SK-N-SH (cell line): ENCODE measurements around the gene BBIP1.

ENCODE experiments used
- EZH2phosphoT487 ChIP-seq: fragments of 200-600 bp; sonication (generic); IDR thresholded peaks from 2 replicates; pipeline ENCODE4 v1.6.1; 2017; ENCODE audit warnings: low read depth, mixed run types, mild to moderate bottlenecking, antibody characterized with exemption, moderate library complexity, borderline replicate concordance
- JUND ChIP-seq: IDR thresholded peaks from 2 replicates; pipeline ENCODE4 v1.4.0; 2012
- POLR2AphosphoS5 ChIP-seq: IDR thresholded peaks from 2 replicates; pipeline ENCODE4 v1.6.1; 2012; ENCODE audit warnings: low read depth, low read length
- RAD21 ChIP-seq: IDR thresholded peaks from 2 replicates; pipeline ENCODE4 v1.6.1; 2012; ENCODE audit warnings: mild to moderate bottlenecking, low read length
- RCOR1 ChIP-seq: fragments of 150-350 bp; IDR thresholded peaks from 2 replicates; pipeline ENCODE4 v1.6.1; 2017; ENCODE audit warnings: antibody characterized with exemption, low read length
- TF ChIP-seq, protein P1 (sequence below): fragments of 200-600 bp; sonication (generic); IDR thresholded peaks from 2 replicates; pipeline ENCODE4 v1.6.1; 2017; ENCODE audit warnings: antibody characterized with exemption, mild to moderate bottlenecking, moderate library complexity

DNA sequence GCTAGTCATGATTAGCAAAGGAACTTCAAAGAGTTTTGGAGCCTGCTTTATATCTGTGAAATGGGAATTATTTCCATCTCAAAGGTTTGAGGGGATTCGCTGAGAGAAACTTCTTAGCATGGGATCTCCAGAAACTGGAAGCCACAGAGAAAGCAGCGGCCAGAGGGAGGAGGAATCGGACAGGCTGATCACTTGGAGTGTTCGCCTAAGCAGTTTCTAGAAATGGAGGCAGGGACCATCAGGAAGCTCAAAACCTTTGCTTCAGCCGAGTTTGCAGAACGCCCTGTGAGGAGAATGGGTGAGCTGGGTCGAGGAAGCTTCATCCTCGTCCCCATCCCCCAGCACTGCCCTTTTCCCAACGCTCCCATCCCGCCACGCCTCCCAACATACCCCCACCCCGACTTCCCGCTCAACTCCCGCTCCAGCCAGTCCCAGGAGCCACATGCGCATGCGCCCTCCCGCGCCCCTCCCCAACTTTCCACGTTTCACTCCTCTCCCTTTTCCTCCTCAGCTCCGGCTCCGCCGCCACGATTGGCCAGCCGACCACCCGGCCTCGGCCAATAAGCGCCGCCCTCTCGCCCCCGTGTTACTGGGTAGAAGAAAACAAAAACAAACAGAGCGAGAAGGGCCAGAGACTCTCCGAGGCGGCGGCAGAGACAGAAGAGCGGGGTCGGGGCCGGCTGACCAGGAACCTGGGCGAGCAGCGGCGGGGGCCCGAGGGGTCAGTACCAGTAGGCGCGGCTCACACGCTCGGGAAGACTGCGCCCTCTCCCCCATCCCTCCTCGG is 47.5 kb downstream of the BBIP1 start, which contains the start of gene PDCD4:
- TF ChIP-seq, protein P1, sequence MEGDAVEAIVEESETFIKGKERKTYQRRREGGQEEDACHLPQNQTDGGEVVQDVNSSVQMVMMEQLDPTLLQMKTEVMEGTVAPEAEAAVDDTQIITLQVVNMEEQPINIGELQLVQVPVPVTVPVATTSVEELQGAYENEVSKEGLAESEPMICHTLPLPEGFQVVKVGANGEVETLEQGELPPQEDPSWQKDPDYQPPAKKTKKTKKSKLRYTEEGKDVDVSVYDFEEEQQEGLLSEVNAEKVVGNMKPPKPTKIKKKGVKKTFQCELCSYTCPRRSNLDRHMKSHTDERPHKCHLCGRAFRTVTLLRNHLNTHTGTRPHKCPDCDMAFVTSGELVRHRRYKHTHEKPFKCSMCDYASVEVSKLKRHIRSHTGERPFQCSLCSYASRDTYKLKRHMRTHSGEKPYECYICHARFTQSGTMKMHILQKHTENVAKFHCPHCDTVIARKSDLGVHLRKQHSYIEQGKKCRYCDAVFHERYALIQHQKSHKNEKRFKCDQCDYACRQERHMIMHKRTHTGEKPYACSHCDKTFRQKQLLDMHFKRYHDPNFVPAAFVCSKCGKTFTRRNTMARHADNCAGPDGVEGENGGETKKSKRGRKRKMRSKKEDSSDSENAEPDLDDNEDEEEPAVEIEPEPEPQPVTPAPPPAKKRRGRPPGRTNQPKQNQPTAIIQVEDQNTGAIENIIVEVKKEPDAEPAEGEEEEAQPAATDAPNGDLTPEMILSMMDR: no peak
- no peak for TF ChIP-seq EZH2phosphoT487
- no peak for TF ChIP-seq RAD21
- TF ChIP-seq POLR2AphosphoS5: peak; percentile 62
- TF ChIP-seq JUND: no peak
- no peak for TF ChIP-seq RCOR1
